ENCODE measurements around the gene CCNH. TPM values are rescaled to one million over a fixed set of nuclear protein-coding genes. Genes with fewer than 3 reads are reported as not detected.
A peak's percentile ranks its signal among the peaks of the same experiment; 100 is the strongest.

CCNH gene
- total and polyA plus RNA-seq, 9 of the 15 experiments (the other 6 are each of a cell fraction or from before 2014, with no cell fraction given): 100 to 213 (median 150) TPM

GRCh38 chr5:87398981-87399614, 13.6 kb downstream of the CCNH start:
- 96% methylated on average over 5 of the region's 5 CpGs for WGBS (ENCODE audit: insufficient coverage, low coverage, missing lambda C conversion rate)
- Histone ChIP-seq H3K4me1 (replicated peaks in 1 of 2; ENCODE audit: control insufficient read depth in 2 of 2, insufficient read depth in 2 of 2, low read length in 2 of 2) (no peaks in the 10 kb centered on the region; a peak in 1 of 5 replicates), H3K9me1 (ENCODE audit: control insufficient read depth, insufficient read depth, low read length) (no peaks in the 10 kb centered on the region), H3K4me3 (no peak overlapping the region), H3K27me3 (ENCODE audit: control insufficient read depth in 2 of 2, insufficient read depth in 2 of 2, low read length in 2 of 2) (no peaks in the 10 kb centered on the region), H3K9me3 (replicated peaks; ENCODE audit: control insufficient read depth, insufficient read depth, low read depth, low read length) (no peaks in the 10 kb centered on the region), H3K79me2 (ENCODE audit: control insufficient read depth, insufficient read depth, low read length) (peaks cover 31% of the 10 kb centered on the region; the same call in 2 of the 3 replicates), H3K4me2 (ENCODE audit: insufficient read depth, low read length) (no peak overlapping the region), H4K20me1 (replicated peaks; ENCODE audit: control insufficient read depth, insufficient read depth, low read length) (no peaks in the 10 kb centered on the region), H3K36me3 (ENCODE audit: control insufficient read depth, insufficient read depth, low read length) (peaks cover 98% of the 10 kb centered on the region), H3K27ac (ENCODE audit: extremely low read depth, low read depth, low read length) (no peak overlapping the region), H3K9ac (ENCODE audit: insufficient read depth in 1 of 2, low read depth in 2 of 2, low read length in 2 of 2) (no peak overlapping the region), H2AFZ (ENCODE audit: low read depth, low read length) (no peak overlapping the region)
- DNase-seq (ENCODE audit: extremely low read depth in 1 of 4, low spot score in 3 of 4) (no peak), FAIRE-seq (no peak), ATAC-seq (no peak)
- intact Hi-C loops (cut with micrococcal nuclease) (loop anchor here (10.0 kb wide), 1 partner anchor 134 kb away; the partner anchor contains the start of gene RASA1), in situ Hi-C loops (cut with MboI) (no loop called here)
- BruUV-seq (replicated peaks): no TSS peak
- POLR2A ChIA-PET: interaction anchor here (0.6 to 1.5 kb wide), 6 partner anchors 9 to 244 kb away, joined by 3 read pairs; partner anchors contain the start of gene CCNH
- CTCF ChIA-PET (ENCODE audit: low intra/inter-chr PET ratio): no interaction called here
- TF ChIP-seq ZNF347 (CRISPR knock-in tag; IDR thresholded peaks at IDR 0.05; ENCODE audit: low read depth): no peak
- TF ChIP-seq FOXJ2 (tag; IDR thresholded peaks at IDR 0.05): no peak
- 0 out of 2 replicates have a peak, but pooled peaks have one; percentile 2 for TF ChIP-seq POLR2G (IDR thresholded peaks at IDR 0.05; ENCODE audit: low read depth, low read length)
- TF ChIP-seq MTA2 (IDR thresholded peaks at IDR 0.05; ENCODE audit: low read depth): no peak
- TF ChIP-seq NFATC3 (IDR thresholded peaks at IDR 0.05): no peak
- no peak for TF ChIP-seq TFE3 (CRISPR knock-in tag; IDR thresholded peaks at IDR 0.05)
- no peak for TF ChIP-seq ZNF253 (CRISPR knock-in tag; conservative IDR thresholded peaks at IDR 0.05)
- TF ChIP-seq RBM34 (IDR thresholded peaks at IDR 0.05; ENCODE audit: borderline replicate concordance, insufficient read depth, low read length): no peak
- no peak for TF ChIP-seq ZNF407 (IDR thresholded peaks at IDR 0.05; ENCODE audit: low read depth)
- no peak for TF ChIP-seq RBM17 (IDR thresholded peaks at IDR 0.05; ENCODE audit: borderline replicate concordance, low read depth, low read length)
- TF ChIP-seq C11orf30 (IDR thresholded peaks at IDR 0.05; ENCODE audit: low read depth): peak; percentile 76
- peak; percentile 24; the same call in 1 of the 2 replicates for TF ChIP-seq RBFOX2 (IDR thresholded peaks at IDR 0.05; ENCODE audit: low read depth, low read length)
- no peak for TF ChIP-seq TAF15 (IDR thresholded peaks at IDR 0.05; ENCODE audit: low read depth, low read length)

All from K562 (cell line).